ENCODE data around the gene SUSD4.

Gene SUSD4

DNA sequence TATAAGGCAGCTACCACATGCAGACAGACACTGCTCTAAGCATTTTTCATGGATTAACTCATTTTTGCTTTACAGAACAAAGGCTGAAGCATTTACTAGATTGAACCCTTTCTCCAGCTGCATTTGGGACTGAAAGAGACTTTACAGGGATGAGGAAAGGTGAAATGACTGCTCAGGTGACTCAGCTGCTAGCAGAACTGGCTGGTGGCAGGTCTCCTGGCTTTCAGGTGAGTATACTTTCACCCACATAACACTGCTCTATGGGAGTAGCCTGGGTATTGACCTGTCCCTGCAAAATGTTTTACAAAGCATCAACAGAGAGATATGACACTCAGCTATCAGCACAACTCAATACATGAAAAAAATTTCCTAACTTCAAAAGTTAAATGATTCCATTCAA is 26.6 kb upstream of the SUSD4 start:
- H3K4me1 Mint-ChIP-seq (ENCODE audit: low read depth): no peaks in the 10 kb centered on the region
- peaks cover 52% of the 10 kb centered on the region for H3K27me3 Mint-ChIP-seq
- intact Hi-C loops (cut with micrococcal nuclease): no loop called here
- H3K9me3 Mint-ChIP-seq: no peaks in the 10 kb centered on the region
- no peak overlapping the region for H3K4me3 Mint-ChIP-seq
- no peak overlapping the region for H3K27ac Mint-ChIP-seq
- no peaks in the 10 kb centered on the region for H3K36me3 Mint-ChIP-seq (ENCODE audit: low read depth)

DNA sequence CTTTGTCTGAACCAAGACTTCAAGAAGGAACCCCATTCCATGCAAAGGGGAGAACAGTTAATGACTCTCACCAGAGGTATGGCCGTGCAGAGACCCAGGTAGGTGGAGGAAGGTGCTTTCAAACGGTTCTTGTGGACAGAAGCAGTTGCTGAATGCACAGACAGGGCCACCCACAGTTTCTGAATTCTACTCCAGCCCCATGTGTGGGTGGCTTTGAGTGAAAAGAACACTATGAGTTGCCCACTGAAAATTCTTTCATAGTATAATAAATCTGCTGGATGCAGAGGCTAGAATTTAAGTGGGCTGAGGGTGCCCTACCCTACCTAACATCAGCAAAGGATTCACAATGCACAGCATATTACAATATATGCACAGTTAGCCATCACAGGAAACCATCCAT is 22.0 kb upstream of the SUSD4 start:
- H3K27ac Mint-ChIP-seq: no peak overlapping the region

DNA sequence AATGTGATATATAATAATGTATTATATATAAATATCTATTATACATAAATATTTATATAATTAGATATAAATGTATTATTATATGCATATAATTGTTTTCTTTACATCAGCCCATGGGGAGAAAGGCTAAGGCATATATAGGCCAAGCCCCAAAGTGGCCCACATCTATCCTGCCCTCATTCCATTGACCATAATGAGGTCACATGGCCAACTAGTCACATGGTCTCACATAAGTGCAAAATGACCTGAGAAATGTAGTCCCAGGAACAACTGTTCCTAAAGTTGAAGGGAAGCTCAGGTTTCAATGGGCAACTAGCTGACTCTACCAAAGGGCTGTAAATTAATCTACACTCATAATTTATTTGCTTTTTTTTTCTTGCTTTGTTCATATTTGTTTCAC is 14.8 kb upstream of the SUSD4 start:
- H3K9me3 Mint-ChIP-seq: peaks cover 16% of the 10 kb centered on the region
- H3K27ac Mint-ChIP-seq: no peak overlapping the region

More for the DNA sequence above, 22.0 kb upstream of the SUSD4 start:
- no peaks in the 10 kb centered on the region for H3K9me3 Mint-ChIP-seq
- H3K4me1 Mint-ChIP-seq (ENCODE audit: low read depth): no peaks in the 10 kb centered on the region
- no peak overlapping the region for H3K4me3 Mint-ChIP-seq
- intact Hi-C loops (cut with micrococcal nuclease): no loop called here
- H3K36me3 Mint-ChIP-seq (ENCODE audit: low read depth): no peaks in the 10 kb centered on the region
- H3K27me3 Mint-ChIP-seq: peaks cover 24% of the 10 kb centered on the region

DNA sequence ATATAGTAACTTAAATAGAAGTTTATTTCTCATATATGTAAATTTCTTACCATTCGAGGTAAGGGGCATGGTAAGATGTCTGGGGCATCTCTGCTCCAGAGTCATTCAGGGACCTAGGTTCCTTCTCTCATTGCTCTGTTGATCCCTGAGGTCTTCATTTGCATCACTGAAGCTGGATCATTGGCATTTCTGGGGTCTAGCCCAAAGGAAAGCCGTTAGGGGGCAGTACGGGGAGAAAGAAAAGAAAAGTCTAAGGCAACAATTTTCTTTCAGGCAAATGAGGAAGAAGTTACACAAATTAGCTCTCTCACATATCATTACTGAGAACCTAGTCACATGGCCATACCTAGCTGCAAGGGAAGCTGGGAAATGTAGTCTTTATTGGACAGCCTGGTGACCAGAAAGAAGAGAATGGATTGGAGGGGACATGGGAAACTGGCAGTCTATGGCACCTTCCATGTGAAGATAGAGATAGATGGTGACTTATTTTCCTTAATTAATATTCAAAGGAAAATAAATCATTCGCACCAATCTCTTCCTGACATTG is 10.2 kb upstream of the SUSD4 start:
- Mint-ChIP-seq H3K4me1 (ENCODE audit: low read depth) (no peaks in the 10 kb centered on the region), H3K27ac (no peak overlapping the region), H3K4me3 (no peak overlapping the region), H3K9me3 (peaks cover 16% of the 10 kb centered on the region), H3K36me3 (ENCODE audit: low read depth) (no peaks in the 10 kb centered on the region), H3K27me3 (peaks cover 20% of the 10 kb centered on the region)
- intact Hi-C loops (cut with micrococcal nuclease): no loop called here

More for the DNA sequence above, 14.8 kb upstream of the SUSD4 start:
- intact Hi-C loops (cut with micrococcal nuclease): no loop called here
- Mint-ChIP-seq H3K36me3 (ENCODE audit: low read depth) (no peaks in the 10 kb centered on the region), H3K4me1 (ENCODE audit: low read depth) (no peaks in the 10 kb centered on the region), H3K27me3 (peaks cover 12% of the 10 kb centered on the region), H3K4me3 (no peak overlapping the region)

DNA sequence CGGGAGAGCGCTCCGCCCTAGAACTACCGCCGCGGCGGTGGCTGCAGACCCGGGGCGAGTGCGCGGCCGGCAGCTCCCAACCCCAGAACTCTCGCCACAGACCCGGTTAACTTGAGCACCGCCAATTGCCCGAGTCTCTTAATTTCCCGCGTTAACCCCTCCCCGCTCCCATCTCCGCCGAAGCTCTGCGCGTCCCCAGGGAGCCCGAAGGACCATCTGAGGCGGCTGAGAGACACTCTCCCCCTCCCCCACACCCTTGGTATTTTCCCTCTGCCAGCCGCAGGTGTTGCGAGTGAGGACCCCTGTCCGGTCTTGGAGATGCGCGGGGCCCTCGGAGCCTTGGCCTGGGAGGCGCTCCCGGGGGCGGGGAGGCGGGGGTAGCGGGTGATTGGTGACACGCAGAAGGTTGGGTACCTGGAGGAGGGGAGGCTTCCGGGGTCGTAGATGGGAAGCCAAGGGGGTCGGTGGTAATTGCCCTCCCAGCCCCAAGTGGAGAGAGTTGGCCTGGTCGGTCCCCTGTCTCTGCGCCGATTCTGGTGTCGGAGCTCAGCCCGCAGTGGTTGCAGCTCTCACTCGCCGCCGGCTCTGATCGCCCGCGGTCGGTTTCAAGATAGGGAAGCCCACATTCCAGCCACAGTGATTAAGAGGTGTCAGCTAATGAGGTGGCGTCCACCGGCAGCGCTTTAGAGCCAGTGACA is 858 bp upstream of the SUSD4 start:
- intact Hi-C loops (cut with micrococcal nuclease): no loop called here
- Mint-ChIP-seq H3K36me3 (ENCODE audit: low read depth) (no peaks in the 10 kb centered on the region), H3K4me1 (ENCODE audit: low read depth) (peaks cover 22% of the 10 kb centered on the region), H3K4me3 (peak overlapping the region; percentile 70), H3K9me3 (no peaks in the 10 kb centered on the region), H3K27ac (no peak overlapping the region), H3K27me3 (peaks cover 63% of the 10 kb centered on the region)

DNA sequence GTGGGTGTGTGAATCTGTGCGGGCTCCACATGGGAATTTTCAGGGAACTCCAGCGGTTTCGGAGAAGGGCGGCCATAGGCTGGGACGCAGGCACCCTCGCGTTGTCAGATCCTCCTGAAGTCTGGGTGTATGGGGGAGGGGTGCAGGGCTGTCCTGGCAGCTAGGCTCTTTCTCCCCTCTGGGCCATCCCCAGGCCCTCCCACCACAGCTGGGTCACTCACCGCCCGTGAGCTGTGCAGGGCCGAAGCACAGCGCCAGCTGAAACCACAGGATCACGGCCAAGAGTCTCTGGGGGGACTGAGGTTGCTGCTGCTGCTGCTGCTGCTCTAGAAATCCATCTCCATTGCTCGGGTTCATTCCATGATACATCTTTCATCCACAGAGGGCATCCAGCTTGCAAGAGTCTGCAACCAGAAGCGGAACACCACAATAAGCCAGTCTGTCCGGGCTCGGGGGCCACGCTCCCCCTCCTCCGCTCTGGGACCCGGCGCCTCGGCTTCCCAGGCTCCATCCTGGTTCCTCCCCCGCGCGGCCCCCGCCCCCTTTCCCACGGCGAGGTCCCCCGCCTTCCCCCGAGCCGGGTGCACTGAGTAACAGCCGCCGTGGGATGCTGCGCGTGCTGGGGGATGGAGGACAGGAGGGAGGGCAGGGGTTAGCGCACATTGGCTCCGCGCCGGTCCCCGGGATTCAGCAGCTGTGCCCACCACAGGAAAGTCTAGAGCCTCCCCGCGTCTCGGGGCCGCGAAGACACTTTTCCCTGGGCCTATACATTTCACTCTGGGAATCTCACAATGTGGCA is 720 bp downstream of the SUSD4 start:
- intact Hi-C loops (cut with micrococcal nuclease): no loop called here
- Mint-ChIP-seq H3K4me1 (ENCODE audit: low read depth) (peaks cover 22% of the 10 kb centered on the region), H3K27me3 (peaks cover 67% of the 10 kb centered on the region), H3K36me3 (ENCODE audit: low read depth) (no peaks in the 10 kb centered on the region), H3K9me3 (no peaks in the 10 kb centered on the region), H3K27ac (no peak overlapping the region), H3K4me3 (peak overlapping the region; percentile 70)

DNA sequence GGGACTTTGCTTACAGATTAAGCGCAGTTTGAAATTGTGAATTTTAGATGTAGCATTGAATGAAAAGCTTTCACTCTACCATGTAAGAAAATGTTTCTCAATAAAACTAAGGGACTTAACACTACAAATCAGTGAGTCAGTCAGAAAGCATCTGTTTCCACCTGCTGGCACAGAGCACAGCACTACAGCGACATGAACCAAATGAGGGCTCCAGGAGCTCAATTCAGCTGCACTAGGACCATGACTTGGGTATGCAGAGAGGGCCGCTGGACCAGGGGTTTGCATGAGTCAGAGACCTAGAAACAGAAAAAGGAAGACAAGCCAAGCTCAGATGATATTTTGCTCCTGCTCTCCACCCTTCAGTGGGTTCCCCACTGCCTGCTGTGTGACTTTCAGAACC is 5.2 kb downstream of the SUSD4 start:
- Mint-ChIP-seq H3K4me3 (no peak overlapping the region), H3K27me3 (peaks cover 73% of the 10 kb centered on the region), H3K27ac (no peak overlapping the region), H3K4me1 (ENCODE audit: low read depth) (peaks cover 10% of the 10 kb centered on the region), H3K9me3 (no peaks in the 10 kb centered on the region), H3K36me3 (ENCODE audit: low read depth) (no peaks in the 10 kb centered on the region)
- intact Hi-C loops (cut with micrococcal nuclease): no loop called here

DNA sequence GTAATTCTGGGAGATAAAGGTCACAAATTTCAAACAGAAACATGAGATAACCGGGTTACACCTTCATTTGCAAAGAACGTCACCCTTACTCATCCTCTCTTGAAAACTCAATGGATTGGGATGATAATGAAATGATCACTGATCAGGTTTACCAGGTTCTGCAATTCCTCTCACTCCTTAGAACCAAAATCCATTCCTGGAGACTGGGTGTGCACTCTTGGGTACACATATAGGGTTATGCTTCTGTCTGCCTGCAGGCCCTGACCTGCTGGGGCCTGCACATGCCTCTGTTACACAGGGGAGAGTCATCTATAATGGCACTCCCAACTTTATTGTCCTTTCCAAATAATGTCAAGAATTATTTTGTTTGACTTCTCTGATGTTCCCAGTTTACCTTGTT is 8.3 kb downstream of the SUSD4 start:
- Mint-ChIP-seq H3K27me3 (peaks cover 62% of the 10 kb centered on the region), H3K9me3 (no peaks in the 10 kb centered on the region), H3K4me1 (ENCODE audit: low read depth) (no peaks in the 10 kb centered on the region), H3K27ac (no peak overlapping the region), H3K36me3 (ENCODE audit: low read depth) (no peaks in the 10 kb centered on the region), H3K4me3 (no peak overlapping the region)
- intact Hi-C loops (cut with micrococcal nuclease): no loop called here

DNA sequence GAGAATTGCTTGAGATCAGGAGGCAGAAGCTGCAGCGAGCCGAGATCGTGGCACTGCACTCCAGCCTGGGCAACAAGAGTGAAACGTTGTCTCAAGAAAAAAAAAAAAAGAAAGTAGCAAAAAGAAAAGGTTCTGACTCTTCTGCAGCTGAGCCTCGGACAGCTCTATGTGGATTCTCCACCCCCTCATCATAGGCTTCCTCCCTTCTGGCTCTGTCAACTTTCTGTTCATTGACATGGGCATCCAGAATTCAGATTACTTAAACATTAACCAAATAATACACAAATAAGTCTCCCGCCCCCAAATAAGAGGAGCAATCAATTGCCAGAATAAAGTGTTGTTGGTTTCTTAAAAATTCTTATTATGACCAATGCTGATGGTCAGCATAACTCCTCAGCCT is 10.0 kb downstream of the SUSD4 start:
- Mint-ChIP-seq H3K27ac (no peak overlapping the region), H3K9me3 (no peaks in the 10 kb centered on the region), H3K36me3 (ENCODE audit: low read depth) (no peaks in the 10 kb centered on the region), H3K27me3 (peaks cover 45% of the 10 kb centered on the region), H3K4me1 (ENCODE audit: low read depth) (no peaks in the 10 kb centered on the region), H3K4me3 (no peak overlapping the region)
- intact Hi-C loops (cut with micrococcal nuclease): no loop called here

DNA sequence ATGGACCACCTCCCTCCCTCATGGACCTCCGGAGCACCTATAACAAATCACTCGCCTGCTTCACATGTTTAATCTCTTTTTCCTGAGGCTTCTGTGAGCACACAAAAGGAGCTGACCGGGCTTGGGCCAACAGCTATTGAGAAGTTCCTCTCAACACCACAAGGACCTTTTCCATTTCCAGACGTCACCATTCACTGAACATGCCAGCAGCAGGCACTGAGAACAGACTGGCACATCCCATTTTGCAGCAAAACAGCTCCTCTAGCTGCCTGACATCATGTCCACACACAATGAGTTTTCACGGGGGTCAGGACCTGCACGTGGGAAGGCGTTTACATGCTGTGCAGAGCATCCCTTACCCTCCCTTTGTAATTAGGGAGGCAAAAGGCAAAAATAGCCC is 11.0 kb downstream of the SUSD4 start:
- Mint-ChIP-seq H3K27ac (no peak overlapping the region), H3K27me3 (peaks cover 44% of the 10 kb centered on the region), H3K4me3 (no peak overlapping the region), H3K9me3 (no peaks in the 10 kb centered on the region), H3K36me3 (ENCODE audit: low read depth) (no peaks in the 10 kb centered on the region), H3K4me1 (ENCODE audit: low read depth) (no peaks in the 10 kb centered on the region)
- intact Hi-C loops (cut with micrococcal nuclease): no loop called here

DNA sequence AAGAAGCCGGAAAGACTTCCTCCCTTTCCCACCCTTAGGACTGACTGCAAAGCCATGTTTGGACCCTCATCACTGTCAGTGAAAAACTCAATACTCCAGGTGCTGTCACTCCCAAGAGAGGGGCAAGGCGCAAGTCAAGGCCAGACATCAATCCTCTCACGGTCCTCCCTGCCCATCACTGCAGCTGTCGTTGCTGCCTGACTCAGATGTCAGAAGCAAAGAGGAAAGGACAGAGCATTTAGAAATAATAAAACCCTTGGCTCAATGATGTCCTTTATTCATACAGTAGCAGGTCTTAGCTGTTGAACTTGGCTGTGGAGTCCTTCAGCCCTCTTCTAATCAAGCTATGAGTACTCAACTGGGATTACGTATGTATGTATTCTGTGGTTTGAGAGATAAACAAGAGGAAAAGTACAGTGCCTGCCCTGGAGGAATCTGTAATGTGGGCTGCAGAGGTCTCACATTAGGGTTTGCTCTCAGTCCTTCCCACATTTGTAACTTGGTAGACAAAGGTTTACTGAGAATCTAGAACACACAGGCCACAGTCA is 13.5 kb downstream of the SUSD4 start:
- intact Hi-C loops (cut with micrococcal nuclease): no loop called here
- no peak overlapping the region for H3K4me3 Mint-ChIP-seq
- no peaks in the 10 kb centered on the region for H3K4me1 Mint-ChIP-seq (ENCODE audit: low read depth)
- H3K9me3 Mint-ChIP-seq: no peaks in the 10 kb centered on the region
- H3K27ac Mint-ChIP-seq: no peak overlapping the region
- no peaks in the 10 kb centered on the region for H3K36me3 Mint-ChIP-seq (ENCODE audit: low read depth)
- H3K27me3 Mint-ChIP-seq: peaks cover 28% of the 10 kb centered on the region

DNA sequence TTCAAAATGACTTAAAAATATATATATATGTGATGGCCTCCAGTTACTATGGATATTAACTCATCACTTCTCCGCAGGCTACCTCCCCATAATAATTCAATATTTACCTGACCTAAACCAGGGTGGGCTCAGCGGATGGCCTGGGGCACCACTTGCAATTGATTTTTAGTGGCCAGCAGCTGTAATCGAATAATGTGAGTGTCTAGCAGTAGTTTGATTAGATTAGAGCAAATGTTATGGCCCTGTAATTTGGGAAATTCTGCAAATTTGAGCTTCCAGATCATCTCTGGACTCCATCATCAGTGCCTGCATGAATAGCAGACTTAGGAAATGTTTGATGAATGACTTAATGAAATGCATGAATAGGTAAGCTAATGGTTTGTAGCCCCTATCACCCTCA is 14.7 kb downstream of the SUSD4 start:
- intact Hi-C loops (cut with micrococcal nuclease): no loop called here
- Mint-ChIP-seq H3K27me3 (peaks cover 24% of the 10 kb centered on the region), H3K4me1 (ENCODE audit: low read depth) (no peaks in the 10 kb centered on the region), H3K27ac (no peak overlapping the region), H3K4me3 (no peak overlapping the region), H3K9me3 (no peaks in the 10 kb centered on the region), H3K36me3 (ENCODE audit: low read depth) (no peaks in the 10 kb centered on the region)

DNA sequence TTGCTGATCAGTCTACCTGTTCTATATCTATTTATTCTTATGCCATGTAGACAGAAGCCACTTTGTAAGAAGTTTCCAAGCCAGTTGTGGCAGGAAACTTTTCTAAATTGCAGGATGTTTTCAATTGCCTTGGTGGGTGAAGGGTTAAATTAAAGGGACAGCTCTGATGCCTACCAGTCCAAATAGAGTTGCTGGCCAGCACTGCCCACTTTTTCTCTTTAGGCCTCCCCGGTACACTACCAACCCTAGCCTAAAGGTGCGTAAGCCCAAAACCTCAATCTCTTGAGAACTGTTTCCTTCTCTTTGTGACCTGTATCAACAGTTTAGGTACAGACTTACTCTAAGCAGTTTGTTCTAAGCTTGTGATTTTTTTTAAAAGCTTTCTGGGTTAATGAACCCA is 15.5 kb downstream of the SUSD4 start:
- intact Hi-C loops (cut with micrococcal nuclease): no loop called here
- no peak overlapping the region for H3K27ac Mint-ChIP-seq
- H3K9me3 Mint-ChIP-seq: no peaks in the 10 kb centered on the region
- H3K4me1 Mint-ChIP-seq (ENCODE audit: low read depth): no peaks in the 10 kb centered on the region
- H3K36me3 Mint-ChIP-seq (ENCODE audit: low read depth): no peaks in the 10 kb centered on the region
- no peak overlapping the region for H3K4me3 Mint-ChIP-seq
- H3K27me3 Mint-ChIP-seq: peaks cover 18% of the 10 kb centered on the region

DNA sequence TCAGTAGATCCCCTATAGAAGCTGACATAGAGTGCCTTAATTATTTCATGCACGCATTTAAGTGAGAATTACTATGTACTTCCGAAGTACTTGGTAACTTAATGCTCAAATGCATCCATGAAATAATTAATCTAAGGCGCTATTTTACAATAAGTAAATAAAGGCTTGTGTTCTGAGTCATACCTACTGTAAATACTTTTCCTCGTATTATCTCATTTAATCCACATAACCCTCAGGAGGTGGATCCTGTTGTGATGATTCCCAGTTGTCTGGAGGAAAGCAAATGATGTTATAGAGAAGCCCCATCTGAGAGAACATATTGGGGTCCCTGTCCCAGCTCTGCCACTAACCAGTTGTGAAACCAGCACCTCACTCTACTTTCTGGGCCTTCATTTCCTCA is 16.4 kb downstream of the SUSD4 start:
- Mint-ChIP-seq H3K36me3 (ENCODE audit: low read depth) (no peaks in the 10 kb centered on the region), H3K27me3 (peaks cover 13% of the 10 kb centered on the region), H3K4me3 (no peak overlapping the region), H3K9me3 (no peaks in the 10 kb centered on the region), H3K27ac (no peak overlapping the region), H3K4me1 (ENCODE audit: low read depth) (no peaks in the 10 kb centered on the region)
- intact Hi-C loops (cut with micrococcal nuclease): no loop called here
